Caco-2 (cell line): ENCODE data around the gene RAPGEFL1. TPM values are rescaled to one million over a fixed set of nuclear protein-coding genes. Genes with fewer than 3 reads are reported as not detected.

Experiments used
- BruUV-seq: library from RNA; stranded (reverse); fragments of 400-500 nt; replicated peaks from 2 replicates; lab custom pipeline; 2021; lab: Mats Ljungman, UMichigan
- CTCF ChIA-PET: fragments of 300-600 bp; sonication (Branson Sonifier 250); formaldehyde crosslinking; loops from one replicate; lab custom pipeline; 2022; ENCODE audit warnings: antibody characterized with exemption; lab: Charles Lee
- POLR2A ChIA-PET: fragments of 300-600 bp; sonication (Branson Sonifier 250); formaldehyde crosslinking; loops from one replicate; lab custom pipeline; 2022; ENCODE audit warnings: antibody characterized with exemption; lab: Charles Lee
- DNase-seq, 2 experiments: peaks; one replicate each; pipeline versions ENCODE4 v3.0.0 to v3.0.0-alpha.2; 2020 to 2022
- H3K27me3 ChIP-seq: replicated peaks from 2 replicates; pipeline ENCODE4 v1.6.0; 2011; ENCODE audit warnings: low read length; ENCODE audit not compliant: control insufficient read depth, insufficient read depth
- H3K36me3 ChIP-seq: 2 replicates; pipeline ENCODE4 v1.5.1; 2011; ENCODE audit warnings: low read length; ENCODE audit not compliant: control insufficient read depth, insufficient read depth
- H3K4me1 ChIP-seq: fragments of 250-450 bp; sonication (Bioruptor Pico); 2 replicates; pipeline ENCODE4 v1.5.1; 2020; ENCODE audit warnings: mild to moderate bottlenecking
- H3K4me3 ChIP-seq: 2 replicates; pipeline ENCODE4 v1.5.1; 2011; ENCODE audit warnings: low read depth, mild to moderate bottlenecking, control low read depth, low read length
- H3K9me3 ChIP-seq: fragments of 250-450 bp; sonication (Bioruptor Pico); 2 replicates; pipeline ENCODE4 v1.5.1; 2020; ENCODE audit warnings: mild to moderate bottlenecking, moderate library complexity
- H3K27ac Mint-ChIP-seq: one replicate; pipeline ENCODE4 v1.8.0; 2022; ENCODE audit warnings: mixed read lengths; ENCODE audit not compliant: unreplicated experiment
- H3K27me3 Mint-ChIP-seq: one replicate; pipeline ENCODE4 v1.8.0; 2022; ENCODE audit warnings: mixed read lengths; ENCODE audit not compliant: insufficient read depth, unreplicated experiment
- H3K36me3 Mint-ChIP-seq: one replicate; pipeline ENCODE4 v1.8.0; 2022; ENCODE audit warnings: mild to moderate bottlenecking, mixed read lengths; ENCODE audit not compliant: insufficient read depth, unreplicated experiment
- H3K4me1 Mint-ChIP-seq: one replicate; pipeline ENCODE4 v1.8.0; 2022; ENCODE audit warnings: low read depth, mixed read lengths; ENCODE audit not compliant: unreplicated experiment
- H3K4me3 Mint-ChIP-seq: one replicate; pipeline ENCODE4 v1.8.0; 2022; ENCODE audit warnings: mild to moderate bottlenecking, moderate library complexity, mixed read lengths; ENCODE audit not compliant: unreplicated experiment
- H3K9me3 Mint-ChIP-seq: one replicate; pipeline ENCODE4 v1.8.0; 2022; ENCODE audit warnings: mixed read lengths; ENCODE audit not compliant: unreplicated experiment
- CTCF ChIP-seq, 2 experiments: fragments of 200-600 bp in 1 of 2; IDR thresholded peaks; 1 replicate in 1 of 2; 2 replicates in 1 of 2; pipeline versions ENCODE4 v1.5.1 to v1.8.0; 2011 to 2022; ENCODE audit warnings: antibody characterized with exemption in 1 of 2, control low read depth in 1 of 2, inconsistent platforms in 1 of 2, low read depth in 1 of 2, low read length in 1 of 2, mild to moderate bottlenecking in 1 of 2, moderate library complexity in 1 of 2; ENCODE audit not compliant: insufficient read depth in 1 of 2, severe bottlenecking in 1 of 2, unreplicated experiment in 1 of 2
- intact Hi-C: fragments of 100-400 bp; cut with micrococcal nuclease; formaldehyde crosslinking; loops from one replicate; pipeline ENCODE4 v1.10.0; 2022; ENCODE audit not compliant: unreplicated experiment
- total RNA-seq: library from RNA; stranded (reverse); gene quantifications from 2 replicates; pipeline ENCODE4 v1.2.3, GENCODE V29; 2022

RAPGEFL1 gene
- total RNA-seq, 1 experiment from 2014 or later: 15.0 TPM

GRCh38 chr17:40175928-40176753, 1.1 kb upstream of the RAPGEFL1 start:
- peaks cover 61% of the 10 kb centered on the region for H3K36me3 Mint-ChIP-seq
- BruUV-seq: no TSS peak
- CTCF ChIA-PET: interaction anchor here (1.2 to 1.3 kb wide), 2 partner anchors 43 to 63 kb away, joined by 3 to 7 read pairs; partner anchors contain the start of gene WIPF2
- peaks cover 15% of the 10 kb centered on the region for H3K4me1 ChIP-seq
- peaks cover 5% of the 10 kb centered on the region for H3K36me3 ChIP-seq
- no peaks in the 10 kb centered on the region for H3K9me3 ChIP-seq
- H3K4me3 Mint-ChIP-seq: peak overlapping the region; percentile 73
- intact Hi-C loops: loop anchor here (2.0 kb wide), 1 partner anchor 63 kb away; no protein-coding TSS in a partner anchor
- peaks cover 21% of the 10 kb centered on the region for H3K4me1 Mint-ChIP-seq
- H3K27me3 Mint-ChIP-seq: no peaks in the 10 kb centered on the region
- peak overlapping the region; percentile 68; the same call in 1 of the 2 replicates for H3K4me3 ChIP-seq
- H3K27me3 ChIP-seq: no peaks in the 10 kb centered on the region
- peak; percentile 83 to 94 for DNase-seq
- TF ChIP-seq CTCF (IDR thresholded peaks at IDR 0.05; ENCODE audit: insufficient read depth in 1 of 2, low read depth in 1 of 2, low read length in 1 of 2, severe bottlenecking in 1 of 2, unreplicated experiment in 1 of 2): no peak
- no peaks in the 10 kb centered on the region for H3K9me3 Mint-ChIP-seq
- peak overlapping the region; percentile 76 for H3K27ac Mint-ChIP-seq
- POLR2A ChIA-PET: interaction anchor here (0.5 to 1.2 kb wide), 4 partner anchors 63 to 73 kb away, joined by 3 to 4 read pairs (median 4); no protein-coding TSS in a partner anchor

GRCh38 chr17:40176754-40177110, 538 bp upstream of the RAPGEFL1 start:
- no peak for DNase-seq
- H3K27ac Mint-ChIP-seq: peak overlapping the region; percentile 76
- peaks cover 21% of the 10 kb centered on the region for H3K4me1 Mint-ChIP-seq
- TSS peak; percentile 91 for BruUV-seq
- ChIA-PET CTCF (interaction anchor here (1.2 to 1.3 kb wide), 2 partner anchors 43 to 63 kb away, joined by 3 to 7 read pairs; partner anchors contain the start of gene WIPF2), POLR2A (interaction anchor here (1.2 kb wide), 1 partner anchor 63 kb away, joined by 4 read pairs; no protein-coding TSS in a partner anchor)
- H3K27me3 Mint-ChIP-seq: no peaks in the 10 kb centered on the region
- peaks cover 56% of the 10 kb centered on the region for H3K36me3 Mint-ChIP-seq
- Histone ChIP-seq H3K4me3 (peak overlapping the region; percentile 68), H3K9me3 (no peaks in the 10 kb centered on the region), H3K4me1 (peaks cover 15% of the 10 kb centered on the region), H3K27me3 (no peaks in the 10 kb centered on the region), H3K36me3 (peaks cover 5% of the 10 kb centered on the region)
- no peak for TF ChIP-seq CTCF (IDR thresholded peaks at IDR 0.05; ENCODE audit: insufficient read depth in 1 of 2, low read depth in 1 of 2, low read length in 1 of 2, severe bottlenecking in 1 of 2, unreplicated experiment in 1 of 2)
- peak overlapping the region; percentile 73 for H3K4me3 Mint-ChIP-seq
- intact Hi-C loops: loop anchor here (2.0 kb wide), 1 partner anchor 64 kb away; no protein-coding TSS in a partner anchor
- H3K9me3 Mint-ChIP-seq: no peaks in the 10 kb centered on the region

- TF ChIP-seq CTCF (IDR thresholded peaks at IDR 0.05; ENCODE audit: insufficient read depth in 1 of 2, low read depth in 1 of 2, low read length in 1 of 2, severe bottlenecking in 1 of 2, unreplicated experiment in 1 of 2): no peak
- Histone ChIP-seq H3K4me3 (peak overlapping the region; percentile 68), H3K9me3 (no peaks in the 10 kb centered on the region), H3K27me3 (no peaks in the 10 kb centered on the region), H3K36me3 (peaks cover 1% of the 10 kb centered on the region; the same call in 1 of the 2 replicates), H3K4me1 (peaks cover 15% of the 10 kb centered on the region)
- Mint-ChIP-seq H3K4me1 (peaks cover 21% of the 10 kb centered on the region), H3K27me3 (no peaks in the 10 kb centered on the region), H3K27ac (peak overlapping the region; percentile 22), H3K36me3 (peaks cover 42% of the 10 kb centered on the region), H3K4me3 (peak overlapping the region; percentile 64), H3K9me3 (no peaks in the 10 kb centered on the region)
- CTCF ChIA-PET: interaction anchor here (0.6 to 1.0 kb wide), 4 partner anchors 10 to 163 kb away, joined by 3 to 6 read pairs (median 3); partner anchors contain the start of genes CSF3 and WIPF2
- POLR2A ChIA-PET: interaction anchor here (0.6 kb wide), 1 partner anchor 29 kb away, joined by 4 read pairs; no protein-coding TSS in a partner anchor
- BruUV-seq: no TSS peak
- no peak for DNase-seq
- intact Hi-C loops: no loop called here
Observed at GRCh38 chr17:40178021-40178601, 841 bp downstream of the RAPGEFL1 start.
